Measurements from ENCODE around the gene SMYD4. TPM values are rescaled to one million over a fixed set of nuclear protein-coding genes. Genes with fewer than 3 reads are reported as not detected.

The SMYD4 gene
- total RNA-seq, 8 experiments from 2014 or later = 5.4 to 16.6 (median 9.8) TPM

Other genes starting within 250 kb of the SMYD4 start
- gene SLC43A2, start 201.1 kb downstream of the SMYD4 start, total RNA-seq = 10 to 100 TPM in 6 of 8 experiments, 1 to 10 TPM in 2; 7.2 to 33.3 (median 25.2) TPM
- 1 to 10 TPM in 1 of 8 experiments, under 1 TPM in 7; 0.22 to 2.4 (median 0.50) TPM for gene SCARF1, start 184.2 kb downstream of the SMYD4 start, total RNA-seq
- 1 to 10 TPM in 6 of 8 experiments, under 1 TPM in 2; 0.58 to 3.1 (median 1.6) TPM for gene RILP, start 180.0 kb downstream of the SMYD4 start, total RNA-seq
- 100 to 1,000 TPM in 5 of 8 experiments, 10 to 100 TPM in 3; 82.6 to 237 (median 135) TPM for gene PRPF8, start 145.0 kb downstream of the SMYD4 start, total RNA-seq
- 1 to 10 TPM in 4 of 8 experiments, under 1 TPM in 4; 0.25 to 5.6 (median 1.7) TPM for gene TLCD2, start 119.5 kb downstream of the SMYD4 start, total RNA-seq
- gene WDR81, start 105.2 kb downstream of the SMYD4 start, total RNA-seq = 10 to 100 TPM in 3 of 8 experiments, 1 to 10 TPM in 5; 4.0 to 26.2 (median 9.1) TPM
- under 1 TPM; 0.11 to 0.63 (median 0.30) TPM for gene SERPINF2, start 87.0 kb downstream of the SMYD4 start, total RNA-seq
- gene SERPINF1, start 67.8 kb downstream of the SMYD4 start, total RNA-seq = 100 to 1,000 TPM in 3 of 8 experiments, 10 to 100 TPM in 1, 1 to 10 TPM in 4; 4.0 to 435 (median 25.0) TPM
- gene RPA1, start 103 bp upstream of the SMYD4 start, total RNA-seq = 10 to 100 TPM in 6 of 8 experiments, 1 to 10 TPM in 2; 7.9 to 52.8 (median 16.9) TPM
- 1 to 10 TPM in 6 of 8 experiments, under 1 TPM in 2; 0.41 to 3.6 (median 1.6) TPM for gene RTN4RL1, start 195.4 kb upstream of the SMYD4 start, total RNA-seq
- gene DPH1, start 200.3 kb upstream of the SMYD4 start, total RNA-seq = 100 to 1,000 TPM in 1 of 8 experiments, 10 to 100 TPM in 7; 15.3 to 113 (median 29.0) TPM
- 10 to 100 TPM; 10.1 to 28.5 (median 20.2) TPM for gene OVCA2, start 212.1 kb upstream of the SMYD4 start, total RNA-seq
- 10 to 100 TPM in 4 of 8 experiments, 1 to 10 TPM in 2, under 1 TPM in 2; 0.71 to 24.0 (median 6.7) TPM for gene HIC1, start 225.2 kb upstream of the SMYD4 start, total RNA-seq

Measured in motor neuron (in vitro differentiated cells).